ENCODE data around the gene CHID1.

DNA sequence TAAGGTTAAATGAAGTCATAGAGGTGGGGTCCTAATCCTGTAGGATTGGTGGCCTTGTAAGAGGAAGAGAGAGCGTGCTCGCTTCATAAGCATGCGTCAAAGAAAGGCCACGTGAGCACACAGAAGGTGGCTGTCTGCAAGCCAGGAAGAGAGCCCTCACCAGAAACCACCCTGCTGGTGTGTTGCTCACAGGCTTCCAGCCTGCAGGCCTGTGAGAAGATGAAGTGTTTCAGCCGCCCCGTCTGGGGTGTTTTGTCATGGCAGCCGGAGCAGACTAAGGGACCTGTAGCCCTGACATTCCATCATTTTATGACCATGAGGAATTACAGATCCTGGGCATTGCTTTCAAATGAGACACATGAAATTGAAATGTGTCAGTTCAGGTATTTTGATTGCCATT is 47.5 kb upstream of the CHID1 start:
- TF ChIP-seq, protein P1, sequence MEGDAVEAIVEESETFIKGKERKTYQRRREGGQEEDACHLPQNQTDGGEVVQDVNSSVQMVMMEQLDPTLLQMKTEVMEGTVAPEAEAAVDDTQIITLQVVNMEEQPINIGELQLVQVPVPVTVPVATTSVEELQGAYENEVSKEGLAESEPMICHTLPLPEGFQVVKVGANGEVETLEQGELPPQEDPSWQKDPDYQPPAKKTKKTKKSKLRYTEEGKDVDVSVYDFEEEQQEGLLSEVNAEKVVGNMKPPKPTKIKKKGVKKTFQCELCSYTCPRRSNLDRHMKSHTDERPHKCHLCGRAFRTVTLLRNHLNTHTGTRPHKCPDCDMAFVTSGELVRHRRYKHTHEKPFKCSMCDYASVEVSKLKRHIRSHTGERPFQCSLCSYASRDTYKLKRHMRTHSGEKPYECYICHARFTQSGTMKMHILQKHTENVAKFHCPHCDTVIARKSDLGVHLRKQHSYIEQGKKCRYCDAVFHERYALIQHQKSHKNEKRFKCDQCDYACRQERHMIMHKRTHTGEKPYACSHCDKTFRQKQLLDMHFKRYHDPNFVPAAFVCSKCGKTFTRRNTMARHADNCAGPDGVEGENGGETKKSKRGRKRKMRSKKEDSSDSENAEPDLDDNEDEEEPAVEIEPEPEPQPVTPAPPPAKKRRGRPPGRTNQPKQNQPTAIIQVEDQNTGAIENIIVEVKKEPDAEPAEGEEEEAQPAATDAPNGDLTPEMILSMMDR (IDR thresholded peaks at IDR 0.05): no peak
- no peak for TF ChIP-seq EZH2 (IDR thresholded peaks at IDR 0.05; ENCODE audit: borderline replicate concordance, insufficient read depth, low read depth, low read length, poor library complexity, severe bottlenecking)
